ENCODE results near the gene GPR6.

- TF ChIP-seq CTCF (IDR thresholded peaks at IDR 0.05) (no peak), POLR2A (IDR thresholded peaks at IDR 0.05) (no peak)
Observed at GRCh38 chr6:109939654-109940053, 38.5 kb upstream of the GPR6 start.

Measured in Peyer's patch (tissue), 4 donors.